HPDE6-E6E7 (cell line): ENCODE results near the gene RRP12.

Experiments used
- DNase-seq: peaks from one replicate; pipeline ENCODE4 v3.0.0; 2011; ENCODE audit warnings: missing footprints; ENCODE audit errors: extremely low spot score

The RRP12 gene

GRCh38 chr10:97319671-97320479 lies 81.3 kb downstream of the RRP12 start:
- DNase-seq = no peak

- DNase-seq = peak; percentile 77
Observed at GRCh38 chr10:97318772-97319651, 82.1 kb downstream of the RRP12 start, which contains the start of gene FRAT1. TSS of gene FRAT1 (plus strand) at chr10:97319271. CDS start at chr10:97319454, 183 bp downstream.

GRCh38 chr10:97314671-97315070 lies 86.5 kb downstream of the RRP12 start:
- no peak for DNase-seq

- DNase-seq = no peak
Observed at GRCh38 chr10:97312897-97313296, 88.2 kb downstream of the RRP12 start.

- no peak for DNase-seq
Observed at GRCh38 chr10:97311111-97311626, 90.0 kb downstream of the RRP12 start.

- DNase-seq = no peak
Observed at GRCh38 chr10:97307866-97308780, 93.0 kb downstream of the RRP12 start.

- no peak for DNase-seq
Observed at GRCh38 chr10:97307441-97307840, 93.7 kb downstream of the RRP12 start.
